SK-N-SH (cell line): ENCODE results near the gene KCNJ9. TPM values are rescaled to one million over a fixed set of nuclear protein-coding genes. Genes with fewer than 3 reads are reported as not detected.

Experiments used
- CTCF ChIA-PET: fragments of 300-600, 350-600 bp; formaldehyde crosslinking; extraction: SDS; loops from one replicate; lab custom pipeline; 2021; lab: Yijun Ruan, JAX
- POLR2A ChIA-PET: fragments of 350-600 bp; sonication (Branson Sonifier 250); formaldehyde crosslinking; extraction: SDS; loops from one replicate; lab custom pipeline; 2020; ENCODE audit warnings: antibody characterized with exemption, inconsistent platforms; lab: Yijun Ruan, JAX
- DNase-seq: peaks from one replicate; pipeline ENCODE4 v3.0.0; 2012
- H2AFZ ChIP-seq: fragments of 200-600 bp; sonication (generic); 2 replicates; pipeline ENCODE4 v1.8.1; 2016; ENCODE audit warnings: antibody characterized with exemption, mild to moderate bottlenecking, low read depth
- H3F3A ChIP-seq: fragments of 200-600 bp; sonication (generic); replicated peaks from 2 replicates; pipeline ENCODE3; 2016; ENCODE audit warnings: antibody characterized with exemption, mild to moderate bottlenecking; ENCODE audit not compliant: insufficient read depth
- H3K27ac ChIP-seq, 2 experiments: fragments of 200-500 bp in 1 of 2; fragments of 200-600 bp in 1 of 2; sonication (Bioruptor generic) in 1 of 2; sonication (generic), shearing (Covaris generic) in 1 of 2; 2 replicates each; pipeline versions ENCODE4 v1.5.1 to v1.6.1; 2014 to 2016; ENCODE audit warnings: low read depth in 2 of 2, inconsistent platforms in 1 of 2, low read length in 1 of 2, mild to moderate bottlenecking in 1 of 2, mixed read lengths in 1 of 2
- H3K27me3 ChIP-seq: fragments of 200-600 bp; sonication (generic), shearing (Covaris generic); 2 replicates; pipeline ENCODE4 v1.6.1; 2016; ENCODE audit warnings: mixed run types; ENCODE audit not compliant: insufficient read depth
- H3K36me3 ChIP-seq, 2 experiments: fragments of 200-500 bp in 1 of 2; fragments of 200-600 bp in 1 of 2; sonication (Bioruptor generic) in 1 of 2; sonication (generic) in 1 of 2; replicated peaks in 1 of 2; 2 replicates each; pipeline versions ENCODE3 to v1.5.1; 2014 to 2016; ENCODE audit warnings: low read length in 1 of 2, mild to moderate bottlenecking in 1 of 2; ENCODE audit not compliant: insufficient read depth in 2 of 2, control insufficient read depth in 1 of 2
- H3K4me1 ChIP-seq, 2 experiments: fragments of 200-500 bp in 1 of 2; fragments of 200-600 bp in 1 of 2; sonication (Bioruptor generic) in 1 of 2; sonication (generic), shearing (Covaris generic) in 1 of 2; 2 replicates each; pipeline versions ENCODE4 v1.5.1 to v1.6.1; 2014 to 2016; ENCODE audit warnings: low read depth in 1 of 2, low read length in 1 of 2, mixed run types in 1 of 2; ENCODE audit not compliant: insufficient read depth in 2 of 2, control insufficient read depth in 1 of 2
- H3K4me2 ChIP-seq: fragments of 200-600 bp; sonication (generic), shearing (Covaris generic); 2 replicates; pipeline ENCODE4 v1.6.1; 2017; ENCODE audit warnings: mixed run types
- H3K4me3 ChIP-seq, 2 experiments: fragments of 200-500 bp in 1 of 2; fragments of 200-600 bp in 1 of 2; sonication (Bioruptor generic) in 1 of 2; sonication (generic), shearing (Covaris generic) in 1 of 2; 2 replicates each; pipeline versions ENCODE4 v1.5.1 to v1.8.1; 2014 to 2016; ENCODE audit warnings: low read depth in 2 of 2, inconsistent platforms in 1 of 2, low read length in 1 of 2, mild to moderate bottlenecking in 1 of 2, mixed read lengths in 1 of 2, moderate library complexity in 1 of 2
- H3K79me2 ChIP-seq: fragments of 200-600 bp; sonication (generic); 2 replicates; pipeline ENCODE4 v1.8.1; 2017; ENCODE audit warnings: mild to moderate bottlenecking; ENCODE audit not compliant: insufficient read depth
- H3K9ac ChIP-seq: fragments of 200-600 bp; sonication (generic); 2 replicates; pipeline ENCODE4 v1.6.1; 2017; ENCODE audit warnings: mixed run types
- H3K9me2 ChIP-seq: fragments of 200-600 bp; sonication (generic); 2 replicates; pipeline ENCODE4 v1.6.1; 2017; ENCODE audit warnings: mixed run types
- H3K9me3 ChIP-seq: fragments of 200-600 bp; sonication (generic); 2 replicates; pipeline ENCODE4 v1.6.1; 2017; ENCODE audit warnings: mixed run types, mild to moderate bottlenecking, moderate library complexity
- H4K20me1 ChIP-seq: fragments of 200-600 bp; sonication (generic); 2 replicates; pipeline ENCODE4 v1.6.1; 2017; ENCODE audit warnings: mild to moderate bottlenecking, mixed run types; ENCODE audit not compliant: insufficient read depth
- CHD2 ChIP-seq: fragments of 150-350 bp; IDR thresholded peaks from 2 replicates; pipeline ENCODE4 v1.6.1; 2018; ENCODE audit warnings: low read length; ENCODE audit not compliant: partially characterized antibody
- CTCF ChIP-seq: fragments of 200-600 bp; sonication (generic); IDR thresholded peaks from 2 replicates; pipeline ENCODE4 v1.6.1; 2017; ENCODE audit warnings: antibody characterized with exemption, mild to moderate bottlenecking, moderate library complexity
- ELF1 ChIP-seq: IDR thresholded peaks from 2 replicates; pipeline ENCODE4 v1.4.0; 2012
- JUND ChIP-seq: IDR thresholded peaks from 2 replicates; pipeline ENCODE4 v1.4.0; 2012
- MXI1 ChIP-seq: IDR thresholded peaks from 2 replicates; pipeline ENCODE4 v1.6.1; 2012; ENCODE audit warnings: mild to moderate bottlenecking, low read depth, low read length, improper control_type of control experiment
- POLR2AphosphoS5 ChIP-seq: IDR thresholded peaks from 2 replicates; pipeline ENCODE4 v1.6.1; 2012; ENCODE audit warnings: low read depth, low read length
- RCOR1 ChIP-seq: fragments of 150-350 bp; IDR thresholded peaks from 2 replicates; pipeline ENCODE4 v1.6.1; 2017; ENCODE audit warnings: antibody characterized with exemption, low read length
- SIN3A ChIP-seq: IDR thresholded peaks from 2 replicates; pipeline ENCODE4 v1.6.1; 2012; ENCODE audit warnings: low read depth, mild to moderate bottlenecking, low read length, moderate library complexity, borderline replicate concordance
- SMC3 ChIP-seq: IDR thresholded peaks from 2 replicates; pipeline ENCODE4 v1.6.1; 2012; ENCODE audit warnings: low read depth, low read length, improper control_type of control experiment
- TAF1 ChIP-seq: IDR thresholded peaks from 2 replicates; pipeline ENCODE4 v1.6.1; 2012; ENCODE audit warnings: low read depth, mild to moderate bottlenecking, low read length, moderate library complexity, borderline replicate concordance
- TCF12 ChIP-seq: IDR thresholded peaks from 2 replicates; pipeline ENCODE4 v1.4.0; 2012
- TEAD4 ChIP-seq: IDR thresholded peaks from 2 replicates; pipeline ENCODE4 v1.4.0; 2012; ENCODE audit warnings: mild to moderate bottlenecking, borderline replicate concordance; ENCODE audit not compliant: insufficient read depth
- ZBTB33 ChIP-seq: IDR thresholded peaks from 2 replicates; pipeline ENCODE4 v1.4.0; 2012; ENCODE audit warnings: low read depth, borderline replicate concordance
- WGBS: methylation state at CpG from one replicate; pipeline ENCODE4 v1.1.6; 2017; ENCODE audit warnings: low lambda C conversion rate; 5-methylcytosine and 5-hydroxymethylcytosine counted together
- polyA plus RNA-seq, 3 experiments: library from polyadenylated mRNA; depleted of rRNA; stranded (reverse); fragments of >200 nt; gene quantifications; 2 replicates each; pipeline ENCODE4 v1.2.3, GENCODE V29; 2012
- TF ChIP-seq, protein P1 (sequence below): fragments of 150-350 bp; IDR thresholded peaks from 2 replicates; pipeline ENCODE4 v1.6.1; 2016; ENCODE audit warnings: mild to moderate bottlenecking, low read depth, low read length
- TF ChIP-seq, protein P2 (sequence below): IDR thresholded peaks from 2 replicates; pipeline ENCODE4; 2012
- TF ChIP-seq, protein P3 (sequence below): IDR thresholded peaks from 2 replicates; pipeline ENCODE4 v1.4.0; 2012; ENCODE audit warnings: low read depth

KCNJ9 gene
- polyA plus RNA-seq, 1 of the 3 experiments (the other 2 are of a cell fraction), result 0.02 TPM

GRCh38 chr1:160137216-160137862 lies 56.0 kb downstream of the KCNJ9 start:
- Histone ChIP-seq H3K27me3 (peaks cover 23% of the 10 kb centered on the region; the same call in 1 of the 2 replicates), H3K9me3 (no peaks in the 10 kb centered on the region), H2AFZ (no peak overlapping the region), H3K4me2 (no peak overlapping the region), H4K20me1 (no peaks in the 10 kb centered on the region), H3K27ac (no peak overlapping the region), H3K36me3 (no peaks in the 10 kb centered on the region), H3K9me2 (no peaks in the 10 kb centered on the region), H3K4me1 (no peaks in the 10 kb centered on the region), H3K9ac (no peak overlapping the region), H3K79me2 (no peaks in the 10 kb centered on the region), H3F3A (no peaks in the 10 kb centered on the region), H3K4me3 (no peak overlapping the region)
- TF ChIP-seq RCOR1 (no peak), CHD2 (no peak), TEAD4 (no peak), JUND (no peak), POLR2AphosphoS5 (no peak), SIN3A (no peak), ELF1 (no peak), TCF12 (no peak), ZBTB33 (no peak), CTCF (no peak), MXI1 (no peak), SMC3 (no peak), TAF1 (no peak)
- TF ChIP-seq, protein P1, sequence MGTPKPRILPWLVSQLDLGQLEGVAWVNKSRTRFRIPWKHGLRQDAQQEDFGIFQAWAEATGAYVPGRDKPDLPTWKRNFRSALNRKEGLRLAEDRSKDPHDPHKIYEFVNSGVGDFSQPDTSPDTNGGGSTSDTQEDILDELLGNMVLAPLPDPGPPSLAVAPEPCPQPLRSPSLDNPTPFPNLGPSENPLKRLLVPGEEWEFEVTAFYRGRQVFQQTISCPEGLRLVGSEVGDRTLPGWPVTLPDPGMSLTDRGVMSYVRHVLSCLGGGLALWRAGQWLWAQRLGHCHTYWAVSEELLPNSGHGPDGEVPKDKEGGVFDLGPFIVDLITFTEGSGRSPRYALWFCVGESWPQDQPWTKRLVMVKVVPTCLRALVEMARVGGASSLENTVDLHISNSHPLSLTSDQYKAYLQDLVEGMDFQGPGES, result no peak
- TF ChIP-seq, protein P2, sequence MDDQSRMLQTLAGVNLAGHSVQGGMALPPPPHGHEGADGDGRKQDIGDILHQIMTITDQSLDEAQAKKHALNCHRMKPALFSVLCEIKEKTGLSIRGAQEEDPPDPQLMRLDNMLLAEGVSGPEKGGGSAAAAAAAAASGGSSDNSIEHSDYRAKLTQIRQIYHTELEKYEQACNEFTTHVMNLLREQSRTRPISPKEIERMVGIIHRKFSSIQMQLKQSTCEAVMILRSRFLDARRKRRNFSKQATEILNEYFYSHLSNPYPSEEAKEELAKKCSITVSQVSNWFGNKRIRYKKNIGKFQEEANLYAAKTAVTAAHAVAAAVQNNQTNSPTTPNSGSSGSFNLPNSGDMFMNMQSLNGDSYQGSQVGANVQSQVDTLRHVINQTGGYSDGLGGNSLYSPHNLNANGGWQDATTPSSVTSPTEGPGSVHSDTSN, result no peak
- TF ChIP-seq, protein P3, sequence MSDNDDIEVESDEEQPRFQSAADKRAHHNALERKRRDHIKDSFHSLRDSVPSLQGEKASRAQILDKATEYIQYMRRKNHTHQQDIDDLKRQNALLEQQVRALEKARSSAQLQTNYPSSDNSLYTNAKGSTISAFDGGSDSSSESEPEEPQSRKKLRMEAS, result no peak
- ChIA-PET POLR2A (no interaction called here), CTCF (no interaction called here)
- no peak for DNase-seq
- WGBS, result 42% methylated on average over 8 of the region's 8 CpGs
